SK-N-SH treated with all-trans-retinoic acid at 6 μM for 48 hours (cell line): ENCODE results near the gene SEC14L1.

Experiments
- ATAC-seq: fragments of 200-7000 bp; cut with Tn5 transposase; 3 replicates; pipeline ENCODE4 v1.9.1; 2020; ENCODE audit warnings: mild to moderate bottlenecking, moderate library complexity
- ARNTL ChIP-seq: fragments of 450-650 bp; formaldehyde crosslinking; IDR thresholded peaks from 2 replicates; pipeline ENCODE4 v1.5.0; 2020; ENCODE audit warnings: low read depth, mild to moderate bottlenecking, moderate library complexity, borderline replicate concordance
- CSDC2 ChIP-seq: fragments of 250-450 bp; sonication (Bioruptor Pico); IDR thresholded peaks from 2 replicates; pipeline ENCODE4 v1.5.0; 2020; ENCODE audit warnings: mild to moderate bottlenecking, moderate library complexity
- ESRRG ChIP-seq: fragments of 250-450 bp; sonication (Bioruptor Pico); IDR thresholded peaks from 2 replicates; pipeline ENCODE4 v1.6.1; 2021; ENCODE audit warnings: mild to moderate bottlenecking
- GLIS3 ChIP-seq: fragments of 250-450 bp; sonication (Bioruptor Pico); IDR thresholded peaks from 2 replicates; pipeline ENCODE4 v1.5.0; 2020; ENCODE audit warnings: mild to moderate bottlenecking, moderate library complexity
- ISL1 ChIP-seq: fragments of 250-450 bp; sonication (Bioruptor Pico); IDR thresholded peaks from 2 replicates; pipeline ENCODE4 v2.1.2; 2022; ENCODE audit warnings: mild to moderate bottlenecking, moderate library complexity
- OSR1 ChIP-seq: fragments of 250-450 bp; sonication (Bioruptor Pico); IDR thresholded peaks from 2 replicates; pipeline ENCODE4 v1.8.0; 2022; ENCODE audit warnings: moderate library complexity, mild to moderate bottlenecking, inconsistent platforms
- PPARA ChIP-seq: fragments of 250-450 bp; sonication (Bioruptor Pico); IDR thresholded peaks from 2 replicates; pipeline ENCODE4 v1.5.0; 2020; ENCODE audit warnings: mild to moderate bottlenecking, borderline replicate concordance
- RARB ChIP-seq: fragments of 250-450 bp; sonication (Bioruptor Pico); IDR thresholded peaks from 2 replicates; pipeline ENCODE4 v1.8.0; 2021; ENCODE audit warnings: mild to moderate bottlenecking, moderate library complexity
- TOX ChIP-seq: fragments of 250-450 bp; sonication (Bioruptor Pico); IDR thresholded peaks from 2 replicates; pipeline ENCODE4 v1.8.0; 2021; ENCODE audit warnings: mild to moderate bottlenecking, moderate library complexity, borderline replicate concordance
- ZC3H10 ChIP-seq: fragments of 250-450 bp; sonication (Bioruptor Pico); IDR thresholded peaks from 2 replicates; pipeline ENCODE4 v1.5.1; 2021; ENCODE audit warnings: mild to moderate bottlenecking, moderate library complexity
- ZFP3 ChIP-seq: fragments of 250-450 bp; sonication (Bioruptor Pico); IDR thresholded peaks from 2 replicates; pipeline ENCODE4 v1.5.0; 2020; ENCODE audit warnings: mild to moderate bottlenecking, moderate library complexity
- ZFP30 ChIP-seq: fragments of 450-650 bp; formaldehyde crosslinking; IDR thresholded peaks from 2 replicates; pipeline ENCODE4 v1.5.0; 2022; ENCODE audit warnings: mild to moderate bottlenecking, moderate library complexity
- ZNF565 ChIP-seq: fragments of 450-650 bp; formaldehyde crosslinking; conservative IDR thresholded peaks from 2 replicates; pipeline ENCODE4 v1.5.0; 2020; ENCODE audit warnings: low read depth, mild to moderate bottlenecking, moderate library complexity
- ZNF70 ChIP-seq: fragments of 450-650 bp; formaldehyde crosslinking; IDR thresholded peaks from 2 replicates; pipeline ENCODE4 v1.5.0; 2020; ENCODE audit warnings: mild to moderate bottlenecking, moderate library complexity
- ZNF8 ChIP-seq: fragments of 450-650 bp; formaldehyde crosslinking; IDR thresholded peaks from 2 replicates; pipeline ENCODE4 v1.5.0; 2020; ENCODE audit warnings: mild to moderate bottlenecking, moderate library complexity
- TF ChIP-seq, protein P1 (sequence below): fragments of 250-450 bp; sonication (Bioruptor Pico); IDR thresholded peaks from 2 replicates; pipeline ENCODE4 v1.8.0; 2021; ENCODE audit warnings: low read depth, mild to moderate bottlenecking, moderate library complexity, borderline replicate concordance
- TF ChIP-seq, protein P2 (sequence below): fragments of 250-450 bp; sonication (Bioruptor Pico); IDR thresholded peaks from 2 replicates; pipeline ENCODE4 v1.5.0; 2020; ENCODE audit warnings: mild to moderate bottlenecking, moderate library complexity
- TF ChIP-seq, protein P3 (sequence below): fragments of 250-450 bp; sonication (Bioruptor Pico); IDR thresholded peaks from 2 replicates; pipeline ENCODE4 v1.5.1; 2021; ENCODE audit warnings: mild to moderate bottlenecking, moderate library complexity
- TF ChIP-seq, protein P4 (sequence below): fragments of 250-450 bp; sonication (Bioruptor Pico); IDR thresholded peaks from 2 replicates; pipeline ENCODE4 v1.8.0; 2020; ENCODE audit warnings: mild to moderate bottlenecking, moderate library complexity, borderline replicate concordance

The SEC14L1 gene

DNA sequence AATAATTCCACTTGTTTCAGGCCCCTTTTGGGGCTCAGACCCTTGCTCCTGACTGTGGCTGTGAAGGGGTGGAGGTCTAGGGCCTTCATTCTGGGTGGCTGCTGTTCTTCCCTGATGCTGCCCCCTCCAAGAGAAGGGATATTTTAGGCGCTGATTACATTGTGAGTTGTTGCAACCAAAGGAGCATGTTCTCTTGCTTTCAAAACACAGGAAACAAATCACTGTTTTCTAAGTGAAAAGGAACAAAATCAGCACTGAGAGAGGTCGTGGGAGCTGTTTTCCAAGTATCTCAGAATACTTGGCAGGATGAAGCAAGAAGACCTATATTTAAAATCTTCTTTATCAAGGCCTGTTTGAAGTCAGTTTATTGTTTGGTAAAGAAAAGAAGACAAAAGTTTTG, 25.3 kb upstream of the SEC14L1 start:
- ATAC-seq = no peak
- TF ChIP-seq, protein P1, sequence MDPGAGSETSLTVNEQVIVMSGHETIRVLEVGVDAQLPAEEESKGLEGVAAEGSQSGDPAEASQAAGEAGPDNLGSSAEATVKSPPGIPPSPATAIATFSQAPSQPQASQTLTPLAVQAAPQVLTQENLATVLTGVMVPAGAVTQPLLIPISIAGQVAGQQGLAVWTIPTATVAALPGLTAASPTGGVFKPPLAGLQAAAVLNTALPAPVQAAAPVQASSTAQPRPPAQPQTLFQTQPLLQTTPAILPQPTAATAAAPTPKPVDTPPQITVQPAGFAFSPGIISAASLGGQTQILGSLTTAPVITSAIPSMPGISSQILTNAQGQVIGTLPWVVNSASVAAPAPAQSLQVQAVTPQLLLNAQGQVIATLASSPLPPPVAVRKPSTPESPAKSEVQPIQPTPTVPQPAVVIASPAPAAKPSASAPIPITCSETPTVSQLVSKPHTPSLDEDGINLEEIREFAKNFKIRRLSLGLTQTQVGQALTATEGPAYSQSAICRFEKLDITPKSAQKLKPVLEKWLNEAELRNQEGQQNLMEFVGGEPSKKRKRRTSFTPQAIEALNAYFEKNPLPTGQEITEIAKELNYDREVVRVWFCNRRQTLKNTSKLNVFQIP (CRISPR knock-in tag) = no peak
- no peak for TF ChIP-seq CSDC2 (CRISPR knock-in tag)
- TF ChIP-seq ISL1 = no peak
- TF ChIP-seq ZNF8 (CRISPR knock-in tag) = no peak
- TF ChIP-seq OSR1 (CRISPR knock-in tag) = no peak
- TF ChIP-seq ESRRG (CRISPR knock-in tag) = no peak
- no peak for TF ChIP-seq ZC3H10 (CRISPR knock-in tag)
- TF ChIP-seq, protein P2, sequence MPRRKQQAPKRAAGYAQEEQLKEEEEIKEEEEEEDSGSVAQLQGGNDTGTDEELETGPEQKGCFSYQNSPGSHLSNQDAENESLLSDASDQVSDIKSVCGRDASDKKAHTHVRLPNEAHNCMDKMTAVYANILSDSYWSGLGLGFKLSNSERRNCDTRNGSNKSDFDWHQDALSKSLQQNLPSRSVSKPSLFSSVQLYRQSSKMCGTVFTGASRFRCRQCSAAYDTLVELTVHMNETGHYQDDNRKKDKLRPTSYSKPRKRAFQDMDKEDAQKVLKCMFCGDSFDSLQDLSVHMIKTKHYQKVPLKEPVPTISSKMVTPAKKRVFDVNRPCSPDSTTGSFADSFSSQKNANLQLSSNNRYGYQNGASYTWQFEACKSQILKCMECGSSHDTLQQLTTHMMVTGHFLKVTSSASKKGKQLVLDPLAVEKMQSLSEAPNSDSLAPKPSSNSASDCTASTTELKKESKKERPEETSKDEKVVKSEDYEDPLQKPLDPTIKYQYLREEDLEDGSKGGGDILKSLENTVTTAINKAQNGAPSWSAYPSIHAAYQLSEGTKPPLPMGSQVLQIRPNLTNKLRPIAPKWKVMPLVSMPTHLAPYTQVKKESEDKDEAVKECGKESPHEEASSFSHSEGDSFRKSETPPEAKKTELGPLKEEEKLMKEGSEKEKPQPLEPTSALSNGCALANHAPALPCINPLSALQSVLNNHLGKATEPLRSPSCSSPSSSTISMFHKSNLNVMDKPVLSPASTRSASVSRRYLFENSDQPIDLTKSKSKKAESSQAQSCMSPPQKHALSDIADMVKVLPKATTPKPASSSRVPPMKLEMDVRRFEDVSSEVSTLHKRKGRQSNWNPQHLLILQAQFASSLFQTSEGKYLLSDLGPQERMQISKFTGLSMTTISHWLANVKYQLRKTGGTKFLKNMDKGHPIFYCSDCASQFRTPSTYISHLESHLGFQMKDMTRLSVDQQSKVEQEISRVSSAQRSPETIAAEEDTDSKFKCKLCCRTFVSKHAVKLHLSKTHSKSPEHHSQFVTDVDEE (CRISPR knock-in tag) = no peak
- TF ChIP-seq RARB (CRISPR knock-in tag) = no peak
- TF ChIP-seq, protein P3, sequence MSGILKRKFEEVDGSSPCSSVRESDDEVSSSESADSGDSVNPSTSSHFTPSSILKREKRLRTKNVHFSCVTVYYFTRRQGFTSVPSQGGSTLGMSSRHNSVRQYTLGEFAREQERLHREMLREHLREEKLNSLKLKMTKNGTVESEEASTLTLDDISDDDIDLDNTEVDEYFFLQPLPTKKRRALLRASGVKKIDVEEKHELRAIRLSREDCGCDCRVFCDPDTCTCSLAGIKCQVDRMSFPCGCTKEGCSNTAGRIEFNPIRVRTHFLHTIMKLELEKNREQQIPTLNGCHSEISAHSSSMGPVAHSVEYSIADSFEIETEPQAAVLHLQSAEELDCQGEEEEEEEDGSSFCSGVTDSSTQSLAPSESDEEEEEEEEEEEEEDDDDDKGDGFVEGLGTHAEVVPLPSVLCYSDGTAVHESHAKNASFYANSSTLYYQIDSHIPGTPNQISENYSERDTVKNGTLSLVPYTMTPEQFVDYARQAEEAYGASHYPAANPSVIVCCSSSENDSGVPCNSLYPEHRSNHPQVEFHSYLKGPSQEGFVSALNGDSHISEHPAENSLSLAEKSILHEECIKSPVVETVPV (CRISPR knock-in tag) = no peak
- no peak for TF ChIP-seq GLIS3 (CRISPR knock-in tag)
- TF ChIP-seq TOX (CRISPR knock-in tag) = no peak
- TF ChIP-seq, protein P4, sequence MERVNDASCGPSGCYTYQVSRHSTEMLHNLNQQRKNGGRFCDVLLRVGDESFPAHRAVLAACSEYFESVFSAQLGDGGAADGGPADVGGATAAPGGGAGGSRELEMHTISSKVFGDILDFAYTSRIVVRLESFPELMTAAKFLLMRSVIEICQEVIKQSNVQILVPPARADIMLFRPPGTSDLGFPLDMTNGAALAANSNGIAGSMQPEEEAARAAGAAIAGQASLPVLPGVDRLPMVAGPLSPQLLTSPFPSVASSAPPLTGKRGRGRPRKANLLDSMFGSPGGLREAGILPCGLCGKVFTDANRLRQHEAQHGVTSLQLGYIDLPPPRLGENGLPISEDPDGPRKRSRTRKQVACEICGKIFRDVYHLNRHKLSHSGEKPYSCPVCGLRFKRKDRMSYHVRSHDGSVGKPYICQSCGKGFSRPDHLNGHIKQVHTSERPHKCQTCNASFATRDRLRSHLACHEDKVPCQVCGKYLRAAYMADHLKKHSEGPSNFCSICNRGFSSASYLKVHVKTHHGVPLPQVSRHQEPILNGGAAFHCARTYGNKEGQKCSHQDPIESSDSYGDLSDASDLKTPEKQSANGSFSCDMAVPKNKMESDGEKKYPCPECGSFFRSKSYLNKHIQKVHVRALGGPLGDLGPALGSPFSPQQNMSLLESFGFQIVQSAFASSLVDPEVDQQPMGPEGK (CRISPR knock-in tag) = no peak
- no peak for TF ChIP-seq ZNF70 (CRISPR knock-in tag)
- no peak for TF ChIP-seq ZFP3

DNA sequence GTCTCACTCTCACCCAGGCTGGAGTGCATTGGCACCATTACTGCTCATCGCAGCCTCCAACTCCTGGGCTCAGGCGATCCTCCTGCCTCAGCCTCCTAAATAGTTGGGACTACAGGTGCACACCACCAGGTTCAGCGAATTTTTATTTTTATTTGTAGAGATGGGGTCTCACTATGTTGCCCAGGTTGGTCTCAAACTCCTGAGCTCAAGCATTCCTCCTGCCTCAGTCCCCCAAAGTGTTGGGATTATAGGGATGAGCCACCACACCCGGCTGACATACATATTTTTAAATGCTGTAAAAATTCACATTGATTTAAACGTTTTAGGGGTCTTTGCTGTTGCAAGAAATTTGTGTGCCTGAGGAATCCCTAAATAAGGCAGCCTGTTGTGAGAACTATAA, 24.8 kb upstream of the SEC14L1 start:
- ATAC-seq = no peak
- TF ChIP-seq GLIS3 (CRISPR knock-in tag) = no peak
- TF ChIP-seq, protein P4 (CRISPR knock-in tag) = no peak
- TF ChIP-seq ZFP30 (CRISPR knock-in tag) = no peak
- TF ChIP-seq PPARA (CRISPR knock-in tag) = no peak
- TF ChIP-seq, protein P3 (CRISPR knock-in tag) = no peak
- TF ChIP-seq RARB (CRISPR knock-in tag) = no peak
- TF ChIP-seq ARNTL (CRISPR knock-in tag) = no peak
- TF ChIP-seq, protein P1 (CRISPR knock-in tag) = no peak
- no peak for TF ChIP-seq ZNF565
